WERI-Rb-1 (cell line): Measurements from ENCODE around the gene STIM1.

ENCODE experiments used
- DNase-seq: peaks from one replicate; pipeline ENCODE4 v3.0.0-alpha.2; 2020
- H3K27ac ChIP-seq: fragments of 250-450 bp; sonication (Bioruptor Pico); 2 replicates; pipeline ENCODE4 v1.5.1; 2020; ENCODE audit warnings: mild to moderate bottlenecking, moderate library complexity
- H3K27me3 ChIP-seq: fragments of 250-450 bp; sonication (Bioruptor Pico); 2 replicates; pipeline ENCODE4 v1.5.1; 2021; ENCODE audit warnings: mild to moderate bottlenecking, low read depth, moderate library complexity; ENCODE audit not compliant: insufficient read depth, severe bottlenecking
- H3K36me3 ChIP-seq: fragments of 250-450 bp; sonication (Bioruptor Pico); 2 replicates; pipeline ENCODE4 v1.5.1; 2020; ENCODE audit warnings: mild to moderate bottlenecking, moderate library complexity
- H3K4me3 ChIP-seq: 2 replicates; pipeline ENCODE4 v1.5.1; 2011; ENCODE audit warnings: low read depth, mild to moderate bottlenecking, control low read depth, low read length
- H3K9me3 ChIP-seq: fragments of 250-450 bp; sonication (Bioruptor Pico); 2 replicates; pipeline ENCODE4 v1.5.1; 2021; ENCODE audit warnings: mild to moderate bottlenecking, moderate library complexity; ENCODE audit not compliant: severe bottlenecking
- CTCF ChIP-seq: IDR thresholded peaks from 2 replicates; pipeline ENCODE4 v1.5.1; 2011; ENCODE audit warnings: low read depth, mild to moderate bottlenecking, control low read depth, inconsistent platforms, low read length

STIM1 gene

GRCh38 chr11:3942160-3942955, 86.9 kb downstream of the STIM1 start:
- Histone ChIP-seq H3K27ac (no peak overlapping the region), H3K27me3 (no peaks in the 10 kb centered on the region), H3K9me3 (no peaks in the 10 kb centered on the region), H3K36me3 (no peaks in the 10 kb centered on the region), H3K4me3 (no peak overlapping the region)
- DNase-seq = no peak
- no peak for TF ChIP-seq CTCF

GRCh38 chr11:3942956-3943497, 87.6 kb downstream of the STIM1 start:
- Histone ChIP-seq H3K27ac (no peak overlapping the region), H3K27me3 (no peaks in the 10 kb centered on the region), H3K36me3 (no peaks in the 10 kb centered on the region), H3K4me3 (no peak overlapping the region), H3K9me3 (no peaks in the 10 kb centered on the region)
- TF ChIP-seq CTCF = no peak
- no peak for DNase-seq

GRCh38 chr11:3944198-3944597, 88.7 kb downstream of the STIM1 start:
- no peak overlapping the region for H3K4me3 ChIP-seq
- no peak for DNase-seq
- no peak overlapping the region for H3K27ac ChIP-seq
- H3K9me3 ChIP-seq = no peaks in the 10 kb centered on the region
- no peaks in the 10 kb centered on the region for H3K27me3 ChIP-seq
- no peaks in the 10 kb centered on the region for H3K36me3 ChIP-seq
- no peak for TF ChIP-seq CTCF

GRCh38 chr11:3946455-3947017, 91.1 kb downstream of the STIM1 start:
- H3K27me3 ChIP-seq = no peaks in the 10 kb centered on the region
- no peaks in the 10 kb centered on the region for H3K36me3 ChIP-seq
- DNase-seq = no peak
- H3K9me3 ChIP-seq = no peaks in the 10 kb centered on the region
- no peak overlapping the region for H3K27ac ChIP-seq
- no peak for TF ChIP-seq CTCF
- H3K4me3 ChIP-seq = no peak overlapping the region

- no peak overlapping the region for H3K4me3 ChIP-seq
- no peaks in the 10 kb centered on the region for H3K9me3 ChIP-seq
- no peaks in the 10 kb centered on the region for H3K36me3 ChIP-seq
- H3K27me3 ChIP-seq = no peaks in the 10 kb centered on the region
- no peak for TF ChIP-seq CTCF
- no peak for DNase-seq
- no peak overlapping the region for H3K27ac ChIP-seq
Measured at GRCh38 chr11:3947061-3947460, 91.6 kb downstream of the STIM1 start.

- Histone ChIP-seq H3K9me3 (no peaks in the 10 kb centered on the region), H3K4me3 (no peak overlapping the region), H3K27me3 (no peaks in the 10 kb centered on the region), H3K27ac (no peak overlapping the region), H3K36me3 (no peaks in the 10 kb centered on the region)
- TF ChIP-seq CTCF = no peak
- no peak for DNase-seq
Measured at GRCh38 chr11:3949125-3949524, 93.7 kb downstream of the STIM1 start.
